H1 (cell line): Measurements from ENCODE around the gene EGLN3. TPM values are rescaled to one million over a fixed set of nuclear protein-coding genes. Genes with fewer than 3 reads are reported as not detected.

Experiments
- CTCF ChIA-PET: fragments of 300-600 bp; sonication (Branson Sonifier 250); formaldehyde crosslinking; loops from one replicate; lab custom pipeline; 2021; ENCODE audit not compliant: partially characterized antibody; lab: Charles Lee
- POLR2A ChIA-PET: fragments of 300-600 bp; sonication (Branson Sonifier 250); formaldehyde crosslinking; loops from one replicate; lab custom pipeline; 2021; ENCODE audit warnings: inconsistent platforms; ENCODE audit not compliant: partially characterized antibody; lab: Charles Lee
- DNase-seq, 2 experiments: peaks; one replicate each; pipeline versions ENCODE4 v3.0.0 to v3.0.0-alpha.2; 2010 to 2022; ENCODE audit warnings: low spot score in 2 of 2, low read depth in 1 of 2, mixed read lengths in 1 of 2
- FAIRE-seq: peaks from 2 replicates; lab custom pipeline; 2011; peaks lifted over from hg19 to GRCh38; lab: Jason Lieb, UNC
- H2AFZ ChIP-seq: 2 replicates; pipeline ENCODE4 v1.8.1; 2012; ENCODE audit warnings: low read length, inconsistent platforms
- H2AK5ac ChIP-seq: 2 replicates; pipeline ENCODE4 v1.6.1; 2013; ENCODE audit warnings: low read depth, low read length
- H2BK120ac ChIP-seq: replicated peaks from 2 replicates; pipeline ENCODE3; 2013; ENCODE audit warnings: low read depth, low read length, inconsistent platforms
- H2BK12ac ChIP-seq: 2 replicates; pipeline ENCODE4 v1.6.1; 2013; ENCODE audit warnings: low read depth, low read length
- H2BK15ac ChIP-seq: 2 replicates; pipeline ENCODE4 v1.6.1; 2013; ENCODE audit warnings: low read length
- H2BK20ac ChIP-seq: 2 replicates; pipeline ENCODE4 v1.6.1; 2013; ENCODE audit warnings: low read length
- H2BK5ac ChIP-seq: 2 replicates; pipeline ENCODE4 v1.6.1; 2013; ENCODE audit warnings: low read depth, low read length
- H3K14ac ChIP-seq: 2 replicates; pipeline ENCODE4 v1.6.1; 2013; ENCODE audit warnings: inconsistent platforms; ENCODE audit not compliant: insufficient read length
- H3K18ac ChIP-seq: 2 replicates; pipeline ENCODE4 v1.6.1; 2013; ENCODE audit warnings: low read length; ENCODE audit errors: extremely low read depth
- H3K23ac ChIP-seq: 2 replicates; pipeline ENCODE4 v1.6.1; 2013; ENCODE audit warnings: inconsistent platforms; ENCODE audit not compliant: insufficient read length
- H3K23me2 ChIP-seq: 2 replicates; pipeline ENCODE4 v1.6.1; 2013; ENCODE audit warnings: low read depth, low read length
- H3K27ac ChIP-seq: 2 replicates; pipeline ENCODE4 v1.6.1; 2011; ENCODE audit warnings: low read depth, low read length, inconsistent platforms
- H3K27me3 ChIP-seq, 4 experiments: replicated peaks in 1 of 4; 1 replicate in 1 of 4; 2 replicates in 3 of 4; pipeline versions ENCODE4 v1.6.1 to v1.8.1; 2011 to 2013; ENCODE audit warnings: low read length in 3 of 4, mild to moderate bottlenecking in 3 of 4, inconsistent platforms in 2 of 4, mixed read lengths in 2 of 4, moderate library complexity in 1 of 4; ENCODE audit not compliant: control insufficient read depth in 3 of 4, insufficient read depth in 3 of 4; ENCODE audit errors: extremely low read depth in 1 of 4
- H3K36me3 ChIP-seq, 4 experiments: 2 replicates each; pipeline versions ENCODE4 v1.6.1 to v1.8.1; 2011 to 2013; ENCODE audit warnings: mild to moderate bottlenecking in 4 of 4, low read length in 3 of 4, moderate library complexity in 2 of 4, control low read depth in 1 of 4, inconsistent platforms in 1 of 4; ENCODE audit not compliant: insufficient read depth in 4 of 4, control insufficient read depth in 2 of 4
- H3K4ac ChIP-seq: replicated peaks from 2 replicates; pipeline ENCODE3; 2013; ENCODE audit warnings: low read length, low read depth, mixed read lengths, inconsistent platforms; ENCODE audit not compliant: insufficient read length
- H3K4me1 ChIP-seq, 4 experiments: replicated peaks in 1 of 4; 1 replicate in 1 of 4; 2 replicates in 3 of 4; pipeline versions ENCODE4 v1.6.1 to v1.8.1; 2011 to 2013; ENCODE audit warnings: low read length in 3 of 4, inconsistent platforms in 2 of 4, mixed read lengths in 1 of 4; ENCODE audit not compliant: insufficient read depth in 4 of 4, control insufficient read depth in 3 of 4
- H3K4me2 ChIP-seq, 2 experiments: 2 replicates each; pipeline versions ENCODE4 v1.6.1 to v1.8.1; 2011 to 2013; ENCODE audit warnings: low read depth in 2 of 2, low read length in 2 of 2, control low read depth in 1 of 2, inconsistent platforms in 1 of 2, mild to moderate bottlenecking in 1 of 2; ENCODE audit not compliant: insufficient read depth in 1 of 2
- H3K4me3 ChIP-seq, 4 experiments: fragments of 200-600, 300-600 bp in 1 of 4; sonication (generic), shearing (Covaris generic), sonication (Bioruptor Twin) in 1 of 4; 2 replicates each; pipeline versions ENCODE4 v1.5.1 to v1.8.1; 2011 to 2016; ENCODE audit warnings: low read length in 4 of 4, low read depth in 3 of 4, control low read depth in 2 of 4, inconsistent platforms in 2 of 4, mild to moderate bottlenecking in 2 of 4, mixed read lengths in 1 of 4, moderate library complexity in 1 of 4; ENCODE audit not compliant: insufficient read depth in 2 of 4; ENCODE audit errors: extremely low read depth in 1 of 4
- H3K56ac ChIP-seq: replicated peaks from 2 replicates; pipeline ENCODE3; 2013; ENCODE audit warnings: low read depth, mild to moderate bottlenecking, mixed read lengths, low read length, inconsistent platforms; ENCODE audit not compliant: insufficient read length
- H3K79me1 ChIP-seq: 2 replicates; pipeline ENCODE4 v1.6.1; 2013; ENCODE audit warnings: low read depth, low read length, control low read depth
- H3K79me2 ChIP-seq, 2 experiments: 2 replicates each; pipeline versions ENCODE4 v1.6.1 to v1.8.1; 2012 to 2013; ENCODE audit warnings: low read length in 2 of 2, mild to moderate bottlenecking in 2 of 2, inconsistent platforms in 1 of 2; ENCODE audit not compliant: insufficient read depth in 2 of 2, control insufficient read depth in 1 of 2
- H3K9ac ChIP-seq, 4 experiments: replicated peaks in 1 of 4; 1 replicate in 1 of 4; 2 replicates in 3 of 4; pipeline versions ENCODE4 v1.6.1 to v1.8.1; 2011 to 2013; ENCODE audit warnings: low read depth in 3 of 4, low read length in 3 of 4, control low read depth in 2 of 4, mild to moderate bottlenecking in 2 of 4, moderate library complexity in 2 of 4, inconsistent platforms in 1 of 4; ENCODE audit errors: extremely low read depth in 1 of 4
- H3K9me3 ChIP-seq, 2 experiments: 2 replicates each; pipeline versions ENCODE4 v1.6.1 to v1.8.1; 2012 to 2013; ENCODE audit warnings: mild to moderate bottlenecking in 2 of 2, moderate library complexity in 2 of 2, control low read depth in 1 of 2, inconsistent platforms in 1 of 2, low read depth in 1 of 2, low read length in 1 of 2, mixed read lengths in 1 of 2; ENCODE audit not compliant: insufficient read depth in 2 of 2
- H4K20me1 ChIP-seq, 2 experiments: replicated peaks in 1 of 2; 2 replicates each; pipeline versions ENCODE3 to v1.8.1; 2011 to 2013; ENCODE audit warnings: inconsistent platforms in 2 of 2, low read length in 2 of 2, mild to moderate bottlenecking in 1 of 2; ENCODE audit not compliant: insufficient read depth in 2 of 2, control insufficient read depth in 1 of 2
- H4K5ac ChIP-seq: 2 replicates; pipeline ENCODE4 v1.6.1; 2013; ENCODE audit warnings: low read length, low read depth, mixed read lengths, inconsistent platforms; ENCODE audit not compliant: insufficient read length
- H4K8ac ChIP-seq: 2 replicates; pipeline ENCODE4 v1.8.0; 2013; ENCODE audit warnings: mild to moderate bottlenecking, moderate library complexity, low read length, inconsistent platforms; ENCODE audit not compliant: insufficient read depth; ENCODE audit errors: extremely low read depth
- H4K91ac ChIP-seq: replicated peaks from 2 replicates; pipeline ENCODE3; 2013; ENCODE audit warnings: low read length, mixed read lengths, inconsistent platforms; ENCODE audit not compliant: insufficient read length
- MAFK ChIP-seq: IDR thresholded peaks from 2 replicates; pipeline ENCODE4 v1.6.1; 2012; ENCODE audit warnings: low read depth, mild to moderate bottlenecking, improper control_type of control experiment, low read length
- RXRA ChIP-seq: IDR thresholded peaks from 2 replicates; pipeline ENCODE4 v1.6.1; 2011; ENCODE audit warnings: low read depth, mild to moderate bottlenecking, low read length, moderate library complexity; ENCODE audit not compliant: insufficient read depth
- SP4 ChIP-seq: IDR thresholded peaks from 2 replicates; pipeline ENCODE4 v1.6.1; 2012; ENCODE audit warnings: low read length, inconsistent platforms
- ZNF274 ChIP-seq: IDR thresholded peaks from 2 replicates; pipeline ENCODE4 v1.7.0; 2012; ENCODE audit warnings: low read length, borderline replicate concordance; ENCODE audit errors: extremely low read depth
- WGBS, 2 experiments: shearing (Covaris generic) in 1 of 2; methylation state at CpG; one replicate each; pipeline versions ENCODE4 v1.1.6 to v1.1.7; 2013 to 2015; ENCODE audit warnings: low lambda C conversion rate in 2 of 2, mixed read lengths in 2 of 2, inconsistent platforms in 1 of 2, low coverage in 1 of 2, missing lambda C conversion rate in 1 of 2; ENCODE audit not compliant: insufficient replicate concordance in 2 of 2, insufficient coverage in 1 of 2, insufficient read length in 1 of 2; ENCODE audit errors: extremely low coverage in 1 of 2, missing lambda C conversion rate in 1 of 2; 5-methylcytosine and 5-hydroxymethylcytosine counted together
- polyA plus RNA-seq, 7 experiments: library from polyadenylated mRNA; depleted of rRNA in 3 of 7; stranded (reverse) in 5 of 7; unstranded in 2 of 7; fragments of >200 nt in 5 of 7; fragments of 200-250 nt in 2 of 7; gene quantifications; 1 replicate in 5 of 7; 2 replicates in 1 of 7; 4 replicates in 1 of 7; pipeline versions ENCODE4 v1.2.1 to v1.2.3, GENCODE V29; 2011 to 2013; ENCODE audit warnings: missing spikeins in 2 of 7, mixed read lengths in 2 of 7
- total RNA-seq: library from RNA; stranded (reverse); fragmentation: NEBNext Ultra II Directional; extraction: Animal tissue kit (Norgen Biotek cat#: 25700); gene quantifications from 2 replicates; pipeline ENCODE4 v1.2.1, GENCODE V29; 2021

EGLN3 gene
- total and polyA plus RNA-seq, 2 of the 8 experiments (the other 6 are each of a cell fraction or from before 2014, with no cell fraction given), result 10.6 to 27.3 TPM

DNA sequence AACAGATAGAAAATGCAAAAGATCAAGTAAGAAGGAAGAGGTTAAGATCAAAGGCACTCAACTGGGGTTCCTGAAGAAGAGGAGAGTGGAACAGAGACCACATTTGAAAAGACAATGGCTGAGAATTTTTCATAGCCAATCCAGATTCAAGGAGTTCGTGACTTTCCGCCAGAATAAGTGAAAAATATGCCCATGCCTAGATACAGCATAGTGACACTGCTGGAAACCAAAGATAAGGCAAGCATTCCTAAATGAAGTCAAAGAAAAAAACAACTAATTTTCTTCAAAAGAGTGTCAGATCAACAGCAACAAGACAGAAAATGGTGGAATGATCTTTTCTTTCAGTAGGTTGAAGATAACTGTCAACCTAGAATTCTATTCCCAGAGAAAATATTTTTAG, 47.5 kb downstream of the EGLN3 start:
- no peak overlapping the region for H2BK5ac ChIP-seq
- H3K4me1 ChIP-seq, result no peaks in the 10 kb centered on the region; a peak in 1 of 7 replicates
- no peaks in the 10 kb centered on the region for H3K9me3 ChIP-seq
- H4K91ac ChIP-seq, result no peak overlapping the region
- H2AK5ac ChIP-seq, result no peak overlapping the region
- 67% methylated on average over 2 of the region's 2 CpGs; no CpG with 5 or more reads in 1 of the 2 experiments for WGBS, 2 experiments
- FAIRE-seq, result no peak
- no peak overlapping the region for H2BK12ac ChIP-seq
- TF ChIP-seq RXRA, result no peak
- TF ChIP-seq MAFK, result no peak
- no peak for TF ChIP-seq ZNF274
- no peak for TF ChIP-seq SP4
- ChIA-PET CTCF (no interaction called here), POLR2A (no interaction called here)
- H3K14ac ChIP-seq, result no peak overlapping the region
- no peak overlapping the region for H2AFZ ChIP-seq
- H3K27me3 ChIP-seq, result no peaks in the 10 kb centered on the region
- no peak overlapping the region for H4K8ac ChIP-seq
- no peak overlapping the region for H3K56ac ChIP-seq
- H2BK20ac ChIP-seq, result no peak overlapping the region
- no peak overlapping the region for H3K4me3 ChIP-seq
- no peak overlapping the region for H3K27ac ChIP-seq
- H3K23ac ChIP-seq, result no peak overlapping the region
- DNase-seq, result no peak
- no peak overlapping the region for H3K18ac ChIP-seq
- H4K5ac ChIP-seq, result no peak overlapping the region
- no peak overlapping the region for H3K9ac ChIP-seq
- no peaks in the 10 kb centered on the region for H4K20me1 ChIP-seq
- H3K79me1 ChIP-seq, result no peaks in the 10 kb centered on the region
- no peak overlapping the region for H3K4me2 ChIP-seq
- no peaks in the 10 kb centered on the region for H3K79me2 ChIP-seq
- no peak overlapping the region for H2BK120ac ChIP-seq
- H3K23me2 ChIP-seq, result no peaks in the 10 kb centered on the region
- H3K4ac ChIP-seq, result no peak overlapping the region
- no peaks in the 10 kb centered on the region for H3K36me3 ChIP-seq
- H2BK15ac ChIP-seq, result no peak overlapping the region
